Gastroesophageal sphincter (tissue), 4 donors: Measurements from ENCODE around the gene WFDC11. TPM values are rescaled to one million over a fixed set of nuclear protein-coding genes. Genes with fewer than 3 reads are reported as not detected.

ENCODE experiments used
- ATAC-seq: fragments of 150-250 bp; one replicate; pipeline ENCODE4 v1.9.1; 2016; ENCODE audit warnings: mild to moderate bottlenecking, moderate library complexity
- H3K27ac ChIP-seq, 4 donors: fragments of 200-600 bp; sonication (generic) in 3 of 4; 1 replicate in 3 of 4; 2 replicates in 1 of 4; pipeline ENCODE4 v1.5.1; 2016 to 2019
- H3K27me3 ChIP-seq: fragments of 200-600 bp; sonication (generic); one replicate; pipeline ENCODE4 v1.5.1; 2019
- H3K36me3 ChIP-seq, 2 donors: fragments of 200-600 bp; sonication (generic); one replicate each; pipeline ENCODE4 v1.5.1; 2019; ENCODE audit warnings: control low read depth in 1 of 2
- H3K4me1 ChIP-seq, 3 donors: fragments of 200-600 bp; sonication (generic); 1 replicate in 2 of 3; 2 replicates in 1 of 3; pipeline ENCODE4 v1.5.1; 2016 to 2019; ENCODE audit warnings: control low read depth in 2 of 3
- H3K4me3 ChIP-seq, 2 donors: fragments of 200-600 bp; sonication (generic); one replicate each; pipeline ENCODE4 v1.5.1; 2019; ENCODE audit warnings: mild to moderate bottlenecking in 1 of 2, moderate library complexity in 1 of 2
- H3K9me3 ChIP-seq, 3 donors: fragments of 200-600 bp; sonication (generic); one replicate each; pipeline ENCODE4 v1.5.1; 2017 to 2019; ENCODE audit warnings: control low read depth in 2 of 3
- EP300 ChIP-seq: sonication (generic); formaldehyde crosslinking; IDR thresholded peaks from one replicate; pipeline ENCODE4 v1.6.1; 2017; ENCODE audit warnings: antibody characterized with exemption, mild to moderate bottlenecking
- POLR2A ChIP-seq, 2 donors: fragments of 450-650 bp; IDR thresholded peaks; one replicate each; pipeline ENCODE4 v1.6.1; 2017; ENCODE audit warnings: antibody characterized with exemption in 2 of 2, mild to moderate bottlenecking in 2 of 2, moderate library complexity in 1 of 2
- POLR2AphosphoS5 ChIP-seq: sonication (generic); formaldehyde crosslinking; IDR thresholded peaks from one replicate; pipeline ENCODE4 v1.6.1; 2017; ENCODE audit warnings: antibody characterized with exemption
- WGBS, 2 donors: methylation state at CpG; one replicate each; pipeline ENCODE4 v1.1.5; 2018; ENCODE audit warnings: low coverage in 1 of 2; 5-methylcytosine and 5-hydroxymethylcytosine counted together
- small RNA-seq, 4 donors: library from RNA; depleted of rRNA; stranded (forward); fragments of <200 nt; gene quantifications; one replicate each; pipeline ENCODE3, GENCODE V24; 2016
- total RNA-seq, 4 donors: library from RNA; depleted of rRNA; stranded (reverse); fragments of >200 nt; gene quantifications; one replicate each; pipeline ENCODE4 v1.1.0, GENCODE V29; 2016
- TF ChIP-seq, protein P1 (sequence below), 4 experiments: fragments of 200-600 bp in 2 of 4; fragments of 450-650 bp in 2 of 4; sonication (generic) in 1 of 4; IDR thresholded peaks; one replicate each; pipeline ENCODE4 v1.5.1; 2017 to 2019; ENCODE audit warnings: antibody characterized with exemption in 4 of 4, mild to moderate bottlenecking in 2 of 4, moderate library complexity in 2 of 4

Gene WFDC11
- total RNA-seq, 4 donors from 2014 or later, result not detected

- WGBS, 2 donors, result 92 to 97% methylated on average over 2 of the region's 2 CpGs
- no peak for ATAC-seq
Observed at GRCh38 chr20:45617591-45617990, 52.4 kb downstream of the WFDC11 start.

GRCh38 chr20:45612314-45612713 lies 57.7 kb downstream of the WFDC11 start:
- Histone ChIP-seq H3K4me1 (no peaks in the 10 kb centered on the region), H3K4me3 (no peak overlapping the region), H3K27ac (no peak overlapping the region), H3K27me3 (peaks cover 26% of the 10 kb centered on the region), H3K36me3 (no peaks in the 10 kb centered on the region), H3K9me3 (peaks cover 0 to 2% (median 0%) of the 10 kb centered on the region in 3 donors)
- TF ChIP-seq, protein P1, sequence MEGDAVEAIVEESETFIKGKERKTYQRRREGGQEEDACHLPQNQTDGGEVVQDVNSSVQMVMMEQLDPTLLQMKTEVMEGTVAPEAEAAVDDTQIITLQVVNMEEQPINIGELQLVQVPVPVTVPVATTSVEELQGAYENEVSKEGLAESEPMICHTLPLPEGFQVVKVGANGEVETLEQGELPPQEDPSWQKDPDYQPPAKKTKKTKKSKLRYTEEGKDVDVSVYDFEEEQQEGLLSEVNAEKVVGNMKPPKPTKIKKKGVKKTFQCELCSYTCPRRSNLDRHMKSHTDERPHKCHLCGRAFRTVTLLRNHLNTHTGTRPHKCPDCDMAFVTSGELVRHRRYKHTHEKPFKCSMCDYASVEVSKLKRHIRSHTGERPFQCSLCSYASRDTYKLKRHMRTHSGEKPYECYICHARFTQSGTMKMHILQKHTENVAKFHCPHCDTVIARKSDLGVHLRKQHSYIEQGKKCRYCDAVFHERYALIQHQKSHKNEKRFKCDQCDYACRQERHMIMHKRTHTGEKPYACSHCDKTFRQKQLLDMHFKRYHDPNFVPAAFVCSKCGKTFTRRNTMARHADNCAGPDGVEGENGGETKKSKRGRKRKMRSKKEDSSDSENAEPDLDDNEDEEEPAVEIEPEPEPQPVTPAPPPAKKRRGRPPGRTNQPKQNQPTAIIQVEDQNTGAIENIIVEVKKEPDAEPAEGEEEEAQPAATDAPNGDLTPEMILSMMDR (IDR thresholded peaks at IDR 0.05), result no peak
- TF ChIP-seq EP300 (no peak), POLR2AphosphoS5 (no peak), POLR2A (IDR thresholded peaks at IDR 0.05) (no peak)
- ATAC-seq, result no peak

More at GRCh38 chr20:45617591-45617990, 52.4 kb downstream of the WFDC11 start:
- Histone ChIP-seq H3K4me1 (no peaks in the 10 kb centered on the region), H3K9me3 (peaks cover 0 to 5% (median 0%) of the 10 kb centered on the region in 3 donors), H3K27ac (no peak overlapping the region), H3K36me3 (no peaks in the 10 kb centered on the region), H3K27me3 (peaks cover 6% of the 10 kb centered on the region), H3K4me3 (no peak overlapping the region)
- TF ChIP-seq, protein P1 (IDR thresholded peaks at IDR 0.05), result no peak
- TF ChIP-seq POLR2AphosphoS5 (no peak), EP300 (no peak), POLR2A (IDR thresholded peaks at IDR 0.05) (no peak)

DNA sequence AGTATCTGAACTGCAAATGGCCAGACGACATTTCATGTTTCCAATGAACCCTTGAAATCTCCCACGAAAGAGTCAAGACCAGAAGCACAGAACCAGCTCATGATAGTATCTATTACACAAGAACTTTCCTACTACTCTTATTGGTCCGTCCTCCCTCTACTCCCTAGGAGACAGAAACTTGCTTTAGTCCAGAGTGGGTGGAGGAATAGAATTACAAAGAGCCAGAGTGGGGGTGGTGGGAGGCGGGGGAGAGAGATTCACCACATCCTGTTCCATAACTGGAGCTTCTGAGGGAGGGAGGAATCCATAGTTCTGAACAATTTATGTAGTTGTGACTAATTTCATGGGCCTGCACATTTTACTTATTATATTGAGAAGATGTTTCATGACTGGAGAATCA lies 59.0 kb downstream of the WFDC11 start:
- ATAC-seq, result no peak
- Histone ChIP-seq H3K27ac (no peak overlapping the region), H3K9me3 (peaks cover 0 to 13% (median 0%) of the 10 kb centered on the region in 3 donors), H3K36me3 (no peaks in the 10 kb centered on the region), H3K4me1 (no peaks in the 10 kb centered on the region), H3K27me3 (peaks cover 26% of the 10 kb centered on the region), H3K4me3 (no peak overlapping the region)
- 62 to 63% methylated on average over 3 to 4 of the region's 4 CpGs for WGBS, 2 donors
- TF ChIP-seq EP300, result no peak
- no peak for TF ChIP-seq POLR2A (IDR thresholded peaks at IDR 0.05)
- TF ChIP-seq, protein P1 (IDR thresholded peaks at IDR 0.05), result no peak
- no peak for TF ChIP-seq POLR2AphosphoS5

- no peak for ATAC-seq
- Histone ChIP-seq H3K4me1 (no peaks in the 10 kb centered on the region), H3K27ac (no peak overlapping the region), H3K27me3 (peaks cover 20% of the 10 kb centered on the region), H3K9me3 (peaks cover 0 to 25% (median 0%) of the 10 kb centered on the region in 3 donors), H3K36me3 (no peaks in the 10 kb centered on the region), H3K4me3 (no peak overlapping the region)
- TF ChIP-seq EP300 (no peak), POLR2AphosphoS5 (no peak), POLR2A (IDR thresholded peaks at IDR 0.05) (no peak)
- TF ChIP-seq, protein P1 (IDR thresholded peaks at IDR 0.05), result no peak
- WGBS, 2 donors, result 100% methylated on average over 1 of the region's 1 CpG
Observed at GRCh38 chr20:45607810-45608209, 62.2 kb downstream of the WFDC11 start.

Small RNA genes lying within 50 kb of the gene (small RNA-seq; reads per million reads assigned to genes)
- 0 to 0.26 (median 0) reads per million in 4 donors for gene MIR3617

Other genes starting within 250 kb of the WFDC11 start
- gene WFDC2, start 200.5 kb downstream of the WFDC11 start, total RNA-seq, result 10 to 100 TPM in 1 of 4 donors, 1 to 10 TPM in 2, not detected in 1; 7.0 to 21.9 (median 9.3) TPM
- not detected for gene SPINT3, start 154.6 kb downstream of the WFDC11 start, total RNA-seq
- gene WFDC6, start 130.8 kb downstream of the WFDC11 start, total RNA-seq, result not detected
- gene EPPIN, start 122.8 kb downstream of the WFDC11 start, total RNA-seq, result not detected
- gene WFDC8, start 91.0 kb downstream of the WFDC11 start, total RNA-seq, result not detected
- not detected for gene WFDC10A, start 40.5 kb downstream of the WFDC11 start, total RNA-seq
- not detected for gene WFDC9, start 39.0 kb downstream of the WFDC11 start, total RNA-seq
- not detected for gene WFDC13, start 31.8 kb upstream of the WFDC11 start, total RNA-seq
- gene WFDC10B, start 34.8 kb upstream of the WFDC11 start, total RNA-seq, result not detected
- gene SPINT4, start 52.1 kb upstream of the WFDC11 start, total RNA-seq, result not detected
- 1 to 10 TPM in 1 of 4 donors, not detected in 3; 2.3 TPM for gene WFDC3, start 121.6 kb upstream of the WFDC11 start, total RNA-seq
- 10 to 100 TPM; 21.8 to 33.3 (median 27.8) TPM for gene DNTTIP1, start 121.7 kb upstream of the WFDC11 start, total RNA-seq
- gene UBE2C, start 142.4 kb upstream of the WFDC11 start, total RNA-seq, result under 1 TPM in 1 of 4 donors, not detected in 3; 0.72 TPM
- gene TNNC2, start 157.1 kb upstream of the WFDC11 start, total RNA-seq, result 1 to 10 TPM in 3 of 4 donors, not detected in 1; 1.0 to 6.3 (median 1.3) TPM
- 10 to 100 TPM; 45.9 to 76.3 (median 59.7) TPM for gene SNX21, start 163.6 kb upstream of the WFDC11 start, total RNA-seq
- gene ACOT8, start 187.2 kb upstream of the WFDC11 start, total RNA-seq, result 10 to 100 TPM; 27.2 to 49.8 (median 29.9) TPM
- 1 to 10 TPM; 2.8 to 5.0 (median 4.4) TPM for gene ZSWIM3, start 187.4 kb upstream of the WFDC11 start, total RNA-seq
- 10 to 100 TPM in 1 of 4 donors, 1 to 10 TPM in 3; 6.6 to 11.9 (median 9.1) TPM for gene ZSWIM1, start 211.0 kb upstream of the WFDC11 start, total RNA-seq
- 1 to 10 TPM in 3 of 4 donors, not detected in 1; 4.2 to 7.9 (median 5.1) TPM for gene SPATA25, start 217.4 kb upstream of the WFDC11 start, total RNA-seq
- gene NEURL2, start 221.0 kb upstream of the WFDC11 start, total RNA-seq, result 10 to 100 TPM in 3 of 4 donors, 1 to 10 TPM in 1; 2.2 to 26.4 (median 17.0) TPM
- gene CTSA, start 221.1 kb upstream of the WFDC11 start, total RNA-seq, result 10 to 100 TPM; 36.4 to 73.0 (median 56.6) TPM
- gene PLTP, start 241.9 kb upstream of the WFDC11 start, total RNA-seq, result 100 to 1,000 TPM in 3 of 4 donors, 10 to 100 TPM in 1; 45.6 to 456 (median 177) TPM